Suprapubic skin (tissue), 4 donors: Measurements from ENCODE around the gene TTLL7. TPM values are rescaled to one million over a fixed set of nuclear protein-coding genes. Genes with fewer than 3 reads are reported as not detected.

ENCODE experiments used
- DNase-seq, 2 donors: peaks; one replicate each; pipeline ENCODE4 v3.0.0-alpha.2; 2019; ENCODE audit warnings: low spot score in 2 of 2
- H3K27ac ChIP-seq: fragments of 200-600 bp; sonication (generic); one replicate; pipeline ENCODE4 v1.5.1; 2019
- H3K27me3 ChIP-seq: fragments of 200-600 bp; sonication (generic); one replicate; pipeline ENCODE4 v1.5.1; 2019
- H3K36me3 ChIP-seq: fragments of 200-600 bp; sonication (generic); one replicate; pipeline ENCODE4 v1.5.1; 2019
- H3K4me1 ChIP-seq: fragments of 200-600 bp; sonication (generic); one replicate; pipeline ENCODE4 v1.5.1; 2019
- H3K4me3 ChIP-seq: fragments of 200-600 bp; sonication (generic); one replicate; pipeline ENCODE4 v1.5.1; 2019; ENCODE audit warnings: mild to moderate bottlenecking
- H3K9me3 ChIP-seq: fragments of 200-600 bp; sonication (generic); one replicate; pipeline ENCODE4 v1.5.1; 2019
- CTCF ChIP-seq, 2 donors: fragments of 200-600 bp in 1 of 2; fragments of 450-650 bp in 1 of 2; sonication (generic) in 1 of 2; IDR thresholded peaks; one replicate each; pipeline ENCODE4 v1.5.1; 2016 to 2019; ENCODE audit warnings: antibody characterized with exemption in 2 of 2, mild to moderate bottlenecking in 1 of 2, moderate library complexity in 1 of 2
- EP300 ChIP-seq: sonication (generic); formaldehyde crosslinking; IDR thresholded peaks from one replicate; pipeline ENCODE4 v1.6.1; 2017; ENCODE audit warnings: antibody characterized with exemption
- POLR2A ChIP-seq, 2 donors: fragments of 450-650 bp; IDR thresholded peaks; one replicate each; pipeline ENCODE4 v1.6.1; 2017; ENCODE audit warnings: antibody characterized with exemption in 2 of 2, mild to moderate bottlenecking in 2 of 2, moderate library complexity in 2 of 2
- POLR2AphosphoS5 ChIP-seq, 3 donors: sonication (generic); formaldehyde crosslinking; IDR thresholded peaks; one replicate each; pipeline ENCODE4 v1.6.1; 2017; ENCODE audit warnings: antibody characterized with exemption in 3 of 3
- WGBS: methylation state at CpG from one replicate; pipeline ENCODE4 v1.1.5; 2018; 5-methylcytosine and 5-hydroxymethylcytosine counted together
- total RNA-seq, 4 donors: library from RNA; depleted of rRNA; stranded (reverse); fragments of >200 nt; gene quantifications; one replicate each; pipeline ENCODE4 v1.1.0, GENCODE V29; 2016

Gene TTLL7
- total RNA-seq, 4 donors from 2014 or later, result 1.5 to 3.1 (median 2.3) TPM

DNA sequence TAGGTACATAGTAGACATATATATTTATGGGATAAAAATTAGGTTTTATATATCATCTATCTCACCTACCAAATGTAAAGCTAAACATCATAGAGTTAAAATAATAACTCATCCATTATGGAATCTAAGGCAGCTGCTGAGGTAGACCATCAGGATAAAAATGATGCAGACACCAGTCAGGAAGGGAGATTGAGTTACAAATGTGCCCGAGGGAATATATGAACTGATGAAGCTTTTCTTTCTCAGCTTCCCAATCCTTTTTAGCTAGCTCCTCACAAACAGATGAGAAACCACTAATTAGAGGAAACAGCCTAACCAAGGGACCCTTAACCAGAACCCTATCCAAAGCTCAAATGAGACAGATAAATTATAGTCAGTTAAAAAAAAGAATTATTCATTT is 20.9 kb downstream of the TTLL7 start:
- Histone ChIP-seq H3K27me3 (no peaks in the 10 kb centered on the region), H3K27ac (no peak overlapping the region), H3K4me3 (no peak overlapping the region), H3K36me3 (no peaks in the 10 kb centered on the region), H3K9me3 (no peaks in the 10 kb centered on the region), H3K4me1 (no peaks in the 10 kb centered on the region)
- DNase-seq, result no peak
- TF ChIP-seq POLR2AphosphoS5 (IDR thresholded peaks at IDR 0.05), result no peak
- no peak for TF ChIP-seq POLR2A (IDR thresholded peaks at IDR 0.05)
- TF ChIP-seq CTCF (IDR thresholded peaks at IDR 0.05), result no peak
- TF ChIP-seq EP300, result no peak
- WGBS, result 71% methylated on average over 1 of the region's 1 CpG

- H3K9me3 ChIP-seq, result no peaks in the 10 kb centered on the region
- H3K4me1 ChIP-seq, result no peaks in the 10 kb centered on the region
- no peaks in the 10 kb centered on the region for H3K36me3 ChIP-seq
- H3K27me3 ChIP-seq, result no peaks in the 10 kb centered on the region
- DNase-seq, result no peak
- TF ChIP-seq CTCF (IDR thresholded peaks at IDR 0.05), result no peak
- no peak for TF ChIP-seq POLR2AphosphoS5 (IDR thresholded peaks at IDR 0.05)
- no peak for TF ChIP-seq POLR2A (IDR thresholded peaks at IDR 0.05)
- TF ChIP-seq EP300, result no peak
- no peak overlapping the region for H3K4me3 ChIP-seq
- H3K27ac ChIP-seq, result no peak overlapping the region
- 93% methylated on average over 4 of the region's 4 CpGs for WGBS
Observed at GRCh38 chr1:83976920-83977319, 22.0 kb downstream of the TTLL7 start.

GRCh38 chr1:83970802-83971201 is 28.1 kb downstream of the TTLL7 start:
- TF ChIP-seq CTCF (IDR thresholded peaks at IDR 0.05), result no peak
- TF ChIP-seq POLR2A (IDR thresholded peaks at IDR 0.05), result no peak
- TF ChIP-seq EP300, result no peak
- no peak for TF ChIP-seq POLR2AphosphoS5 (IDR thresholded peaks at IDR 0.05)
- no peaks in the 10 kb centered on the region for H3K36me3 ChIP-seq
- no peak overlapping the region for H3K4me3 ChIP-seq
- H3K27ac ChIP-seq, result no peak overlapping the region
- WGBS, result 82% methylated on average over 1 of the region's 1 CpG
- no peaks in the 10 kb centered on the region for H3K4me1 ChIP-seq
- no peak for DNase-seq
- no peaks in the 10 kb centered on the region for H3K9me3 ChIP-seq
- no peaks in the 10 kb centered on the region for H3K27me3 ChIP-seq

DNA sequence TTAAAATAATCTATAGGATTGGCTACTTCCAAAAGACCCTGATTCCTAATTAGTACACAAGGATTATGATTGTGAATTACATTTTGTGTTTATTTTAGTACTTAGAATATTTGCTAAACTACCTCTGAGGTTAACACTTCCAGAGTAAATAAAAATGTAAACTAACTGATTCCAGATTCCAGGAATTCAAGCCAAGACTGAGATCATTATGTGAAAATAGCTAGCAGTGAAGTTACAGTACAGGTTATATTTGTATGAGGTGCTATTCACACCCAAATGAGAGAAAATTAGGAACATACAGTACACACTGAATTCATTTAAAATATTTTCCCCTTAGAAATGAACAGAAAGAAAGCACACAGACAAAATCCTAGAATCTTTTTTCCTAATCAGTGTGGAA is 28.8 kb downstream of the TTLL7 start:
- Histone ChIP-seq H3K9me3 (no peaks in the 10 kb centered on the region), H3K27ac (no peak overlapping the region), H3K36me3 (no peaks in the 10 kb centered on the region), H3K4me3 (no peak overlapping the region), H3K4me1 (no peaks in the 10 kb centered on the region), H3K27me3 (no peaks in the 10 kb centered on the region)
- DNase-seq, result no peak
- TF ChIP-seq POLR2AphosphoS5 (IDR thresholded peaks at IDR 0.05) (no peak), CTCF (IDR thresholded peaks at IDR 0.05) (no peak), EP300 (no peak), POLR2A (IDR thresholded peaks at IDR 0.05) (no peak)

- no peak for DNase-seq
- no peaks in the 10 kb centered on the region for H3K4me1 ChIP-seq
- H3K9me3 ChIP-seq, result no peaks in the 10 kb centered on the region
- no peak for TF ChIP-seq POLR2AphosphoS5 (IDR thresholded peaks at IDR 0.05)
- no peak for TF ChIP-seq EP300
- no peak for TF ChIP-seq CTCF (IDR thresholded peaks at IDR 0.05)
- TF ChIP-seq POLR2A (IDR thresholded peaks at IDR 0.05), result no peak
- 93% methylated on average over 1 of the region's 1 CpG for WGBS
- no peaks in the 10 kb centered on the region for H3K36me3 ChIP-seq
- H3K27me3 ChIP-seq, result no peaks in the 10 kb centered on the region
- no peak overlapping the region for H3K27ac ChIP-seq
- H3K4me3 ChIP-seq, result no peak overlapping the region
Observed at GRCh38 chr1:83967336-83967735, 31.6 kb downstream of the TTLL7 start.
